Nephron progenitor cell (in vitro differentiated cells): ENCODE results near the gene ROR1.

Source experiments
- DNase-seq: peaks from one replicate; pipeline ENCODE4 v3.0.0; 2021
- H3K27ac Mint-ChIP-seq: 2 replicates; pipeline ENCODE4 v1.8.0; 2021; ENCODE audit warnings: mild to moderate bottlenecking, moderate library complexity, mixed read lengths
- H3K27me3 Mint-ChIP-seq: 2 replicates; pipeline ENCODE4 v1.8.0; 2021; ENCODE audit warnings: mild to moderate bottlenecking, low read depth, mixed read lengths; ENCODE audit not compliant: poor library complexity
- H3K36me3 Mint-ChIP-seq: 2 replicates; pipeline ENCODE4 v1.8.0; 2021; ENCODE audit warnings: low read depth, mixed read lengths
- H3K4me1 Mint-ChIP-seq: 2 replicates; pipeline ENCODE4 v1.8.0; 2021; ENCODE audit warnings: mixed read lengths
- H3K4me3 Mint-ChIP-seq: 2 replicates; pipeline ENCODE4 v1.8.0; 2021; ENCODE audit warnings: mild to moderate bottlenecking, moderate library complexity, mixed read lengths
- H3K9me3 Mint-ChIP-seq: 2 replicates; pipeline ENCODE4 v1.8.0; 2021; ENCODE audit warnings: mild to moderate bottlenecking, moderate library complexity, mixed read lengths
- CTCF ChIP-seq: fragments of 200-600 bp; sonication (generic); IDR thresholded peaks from 2 replicates; pipeline ENCODE4 v1.5.0; 2021; ENCODE audit warnings: antibody characterized with exemption

Gene ROR1

GRCh38 chr1:64114012-64114525 is 340.3 kb downstream of the ROR1 start:
- Mint-ChIP-seq H3K36me3 (no peaks in the 10 kb centered on the region), H3K4me3 (no peak overlapping the region), H3K27ac (no peak overlapping the region), H3K27me3 (peaks cover 2% of the 10 kb centered on the region), H3K9me3 (no peaks in the 10 kb centered on the region), H3K4me1 (no peaks in the 10 kb centered on the region)
- no peak for DNase-seq
- TF ChIP-seq CTCF = no peak

- peaks cover 2% of the 10 kb centered on the region for H3K27me3 Mint-ChIP-seq
- H3K9me3 Mint-ChIP-seq = no peaks in the 10 kb centered on the region
- no peak for TF ChIP-seq CTCF
- no peaks in the 10 kb centered on the region for H3K36me3 Mint-ChIP-seq
- H3K27ac Mint-ChIP-seq = peak overlapping the region; percentile 68
- H3K4me3 Mint-ChIP-seq = no peak overlapping the region
- DNase-seq = no peak
- H3K4me1 Mint-ChIP-seq = peaks cover 8% of the 10 kb centered on the region
Observed at GRCh38 chr1:64116537-64116936, 342.7 kb downstream of the ROR1 start.

DNA sequence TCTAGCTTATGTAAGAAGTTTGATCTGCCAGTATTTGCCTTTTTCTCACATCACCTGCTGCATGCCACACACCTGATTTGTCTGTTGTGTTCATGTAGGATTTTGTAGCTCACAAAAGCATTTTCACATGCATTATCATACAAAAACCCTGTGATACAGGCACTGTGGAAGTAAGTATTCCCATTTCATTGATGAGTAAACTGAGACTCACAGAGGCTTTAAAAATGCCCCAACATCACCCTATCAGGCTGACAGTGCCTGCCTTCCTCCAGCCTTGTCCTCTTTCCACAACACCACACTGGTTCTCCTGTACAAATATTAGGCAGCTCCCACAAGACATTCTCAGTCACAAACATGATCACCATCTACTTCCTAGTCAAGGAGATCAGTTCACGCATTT is 343.7 kb downstream of the ROR1 start:
- DNase-seq = no peak
- TF ChIP-seq CTCF = no peak
- H3K9me3 Mint-ChIP-seq = no peaks in the 10 kb centered on the region
- peaks cover under 1% of the 10 kb centered on the region for H3K27me3 Mint-ChIP-seq
- H3K27ac Mint-ChIP-seq = no peak overlapping the region
- H3K36me3 Mint-ChIP-seq = no peaks in the 10 kb centered on the region
- H3K4me1 Mint-ChIP-seq = peaks cover 8% of the 10 kb centered on the region
- H3K4me3 Mint-ChIP-seq = no peak overlapping the region

GRCh38 chr1:64121766-64122385 is 348.1 kb downstream of the ROR1 start:
- Mint-ChIP-seq H3K4me1 (peaks cover 8% of the 10 kb centered on the region), H3K27me3 (no peaks in the 10 kb centered on the region), H3K36me3 (no peaks in the 10 kb centered on the region), H3K9me3 (no peaks in the 10 kb centered on the region), H3K27ac (no peak overlapping the region), H3K4me3 (no peak overlapping the region)
- no peak for TF ChIP-seq CTCF
- no peak for DNase-seq

GRCh38 chr1:64122588-64122987 is 348.8 kb downstream of the ROR1 start:
- H3K4me3 Mint-ChIP-seq = no peak overlapping the region
- H3K36me3 Mint-ChIP-seq = no peaks in the 10 kb centered on the region
- peaks cover under 1% of the 10 kb centered on the region for H3K27me3 Mint-ChIP-seq
- no peak for TF ChIP-seq CTCF
- DNase-seq = no peak
- H3K4me1 Mint-ChIP-seq = peaks cover 8% of the 10 kb centered on the region
- H3K9me3 Mint-ChIP-seq = no peaks in the 10 kb centered on the region
- H3K27ac Mint-ChIP-seq = no peak overlapping the region
